DND-41 (cell line): Measurements from ENCODE around the gene SPEG.

Experiments
- CTCF ChIP-seq: IDR thresholded peaks from 2 replicates; pipeline ENCODE4 v1.5.1; 2012; ENCODE audit warnings: borderline replicate concordance, low read length, moderate library complexity, mild to moderate bottlenecking; ENCODE audit not compliant: poor library complexity, severe bottlenecking; ENCODE audit errors: extremely low read depth
- EZH2 ChIP-seq: IDR thresholded peaks from 3 replicates; pipeline ENCODE4 v1.6.1; 2012; ENCODE audit warnings: borderline replicate concordance, low read depth, mild to moderate bottlenecking, moderate library complexity, low read length, inconsistent platforms; ENCODE audit not compliant: severe bottlenecking

- TF ChIP-seq CTCF, result no peak
- TF ChIP-seq EZH2, result no peak
These were observed 73.2 kb downstream of the SPEG start for GRCh38 chr2:219507581-219508443.
